Activated T-helper 17 cell treated with anti-CD3 and anti-CD28 coated beads, Interleukin-2, amount 50 U/mL, for 72 hours (primary cell): ENCODE results near the gene GRID1. TPM values are rescaled to one million over a fixed set of nuclear protein-coding genes. Genes with fewer than 3 reads are reported as not detected.
"Not testable (repeated sequence)": the region's sequence is repeated elsewhere in the genome, so short reads cannot be mapped to it uniquely, and the experiment has no call there.

ENCODE experiments used
- ATAC-seq: fragments of 150-1000 bp; cut with Tn5 transposase; replicated peaks from 2 replicates; pipeline ENCODE4 v1.10.0; 2021; ENCODE audit warnings: mild to moderate bottlenecking, moderate library complexity
- H3K27ac Mint-ChIP-seq: one replicate; pipeline ENCODE4 v1.8.0; 2022; ENCODE audit warnings: mixed read lengths
- H3K27me3 Mint-ChIP-seq: one replicate; pipeline ENCODE4 v1.8.0; 2022; ENCODE audit warnings: mixed read lengths
- H3K36me3 Mint-ChIP-seq: one replicate; pipeline ENCODE4 v1.8.0; 2022; ENCODE audit warnings: low read depth, mild to moderate bottlenecking, mixed read lengths
- H3K4me1 Mint-ChIP-seq: one replicate; pipeline ENCODE4 v1.8.0; 2022; ENCODE audit warnings: mixed read lengths
- H3K4me3 Mint-ChIP-seq: one replicate; pipeline ENCODE4 v1.8.0; 2022; ENCODE audit warnings: mild to moderate bottlenecking, mixed read lengths
- H3K9me3 Mint-ChIP-seq: one replicate; pipeline ENCODE4 v1.8.0; 2022; ENCODE audit warnings: mixed read lengths
- total RNA-seq, 2 donors: library from RNA; stranded (reverse); gene quantifications; one replicate each; pipeline ENCODE4 v1.2.3, GENCODE V29; 2022

Gene GRID1
- total RNA-seq, 2 donors from 2014 or later, result not detected

DNA sequence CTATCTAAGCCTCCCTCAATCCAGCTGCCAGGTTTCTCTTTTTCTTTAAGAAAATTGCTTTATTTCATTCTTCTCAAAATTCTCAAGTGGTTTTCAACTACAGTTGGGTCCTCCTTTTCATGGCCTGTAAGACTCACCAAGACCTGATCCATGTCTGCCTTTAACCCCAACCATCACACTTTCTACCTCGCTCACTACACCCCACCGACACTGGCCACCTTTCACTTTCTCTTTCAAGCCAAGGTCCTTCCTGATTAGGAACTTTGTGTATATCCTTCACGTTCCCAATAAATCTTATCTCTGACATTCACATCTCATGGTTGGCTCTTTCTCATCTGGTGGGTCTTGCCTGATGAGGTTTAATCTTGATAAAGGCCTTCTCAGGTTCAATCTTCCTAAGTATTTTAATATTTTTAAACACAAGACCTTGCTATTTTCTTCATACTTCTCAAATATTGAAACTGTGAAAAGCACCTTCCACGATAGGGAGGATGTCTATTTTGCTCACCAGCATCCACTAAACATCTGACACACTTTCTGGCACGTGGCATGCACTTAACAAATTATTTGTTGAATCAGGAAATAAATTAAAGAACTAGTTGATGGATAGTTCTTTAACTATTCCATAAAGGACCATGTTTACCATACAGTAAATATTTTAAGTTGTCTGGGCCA, 624.8 kb downstream of the GRID1 start:
- ATAC-seq, result no peak
- Mint-ChIP-seq H3K4me1 (peaks cover 8% of the 10 kb centered on the region), H3K4me3 (peak overlapping the region; percentile 71), H3K27me3 (no peaks in the 10 kb centered on the region), H3K27ac (peak overlapping the region; percentile 41), H3K9me3 (no peaks in the 10 kb centered on the region), H3K36me3 (no peaks in the 10 kb centered on the region)

DNA sequence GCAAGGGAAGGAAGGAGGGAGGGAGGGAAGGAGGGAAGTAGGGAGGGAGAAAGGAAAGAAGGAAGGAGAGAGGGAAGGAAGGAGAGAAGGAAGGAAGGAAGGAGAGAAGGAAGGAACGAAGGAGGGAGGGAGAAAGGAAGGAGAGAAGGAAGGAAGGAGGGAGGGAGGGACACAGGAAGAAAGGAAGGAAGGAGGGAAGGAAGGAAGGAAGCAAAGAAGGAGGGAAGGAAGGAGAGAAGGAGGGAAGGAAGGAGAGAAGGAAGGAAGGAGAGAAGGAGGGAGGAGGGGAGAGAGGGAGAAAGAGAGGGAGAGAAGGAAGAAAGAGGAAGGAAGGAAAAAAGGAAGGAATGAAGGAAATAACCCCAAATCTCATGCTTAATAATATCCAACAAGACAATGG, 630.6 kb downstream of the GRID1 start:
- H3K9me3 Mint-ChIP-seq, result peaks cover 4% of the 10 kb centered on the region
- H3K4me1 Mint-ChIP-seq, result no peaks in the 10 kb centered on the region
- no peak for ATAC-seq
- peaks cover 4% of the 10 kb centered on the region for H3K27me3 Mint-ChIP-seq
- no peaks in the 10 kb centered on the region for H3K36me3 Mint-ChIP-seq
- no peak overlapping the region for H3K4me3 Mint-ChIP-seq
- no peak overlapping the region for H3K27ac Mint-ChIP-seq

- no peaks in the 10 kb centered on the region for H3K4me1 Mint-ChIP-seq
- H3K27me3 Mint-ChIP-seq, result peaks cover 4% of the 10 kb centered on the region
- no peak overlapping the region for H3K27ac Mint-ChIP-seq
- H3K36me3 Mint-ChIP-seq, result no peaks in the 10 kb centered on the region
- H3K9me3 Mint-ChIP-seq, result peaks cover 4% of the 10 kb centered on the region
- no peak for ATAC-seq
- H3K4me3 Mint-ChIP-seq, result no peak overlapping the region
Measured at GRCh38 chr10:85734791-85735190, 631.8 kb downstream of the GRID1 start.

DNA sequence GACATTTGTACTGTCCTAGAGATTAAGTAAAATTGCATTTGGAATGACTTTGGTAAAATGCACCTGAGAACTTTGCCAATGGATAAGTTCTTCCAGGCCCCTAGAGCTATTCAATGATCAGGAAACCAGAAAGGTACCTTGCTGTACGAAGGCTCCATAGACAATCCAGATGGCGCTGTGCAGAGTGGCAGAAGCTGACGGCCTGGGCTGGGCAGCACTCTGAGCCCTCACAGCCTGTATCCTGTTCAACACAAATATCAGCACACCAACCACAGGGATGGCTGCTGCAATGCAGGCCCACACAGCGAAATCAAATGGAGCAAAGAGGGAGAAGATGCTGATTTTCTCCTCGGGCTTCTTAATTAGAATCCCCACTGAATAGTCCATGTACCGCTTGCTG, 642.4 kb downstream of the GRID1 start:
- Mint-ChIP-seq H3K27me3 (peaks cover 8% of the 10 kb centered on the region), H3K4me3 (no peak overlapping the region), H3K27ac (no peak overlapping the region), H3K4me1 (no peaks in the 10 kb centered on the region), H3K9me3 (no peaks in the 10 kb centered on the region), H3K36me3 (no peaks in the 10 kb centered on the region)
- no peak for ATAC-seq

GRCh38 chr10:85720931-85721590, 645.5 kb downstream of the GRID1 start:
- Mint-ChIP-seq H3K27me3 (peaks cover 8% of the 10 kb centered on the region), H3K27ac (no peak overlapping the region), H3K4me3 (no peak overlapping the region), H3K4me1 (no peaks in the 10 kb centered on the region), H3K9me3 (no peaks in the 10 kb centered on the region), H3K36me3 (no peaks in the 10 kb centered on the region)
- ATAC-seq, result no peak

DNA sequence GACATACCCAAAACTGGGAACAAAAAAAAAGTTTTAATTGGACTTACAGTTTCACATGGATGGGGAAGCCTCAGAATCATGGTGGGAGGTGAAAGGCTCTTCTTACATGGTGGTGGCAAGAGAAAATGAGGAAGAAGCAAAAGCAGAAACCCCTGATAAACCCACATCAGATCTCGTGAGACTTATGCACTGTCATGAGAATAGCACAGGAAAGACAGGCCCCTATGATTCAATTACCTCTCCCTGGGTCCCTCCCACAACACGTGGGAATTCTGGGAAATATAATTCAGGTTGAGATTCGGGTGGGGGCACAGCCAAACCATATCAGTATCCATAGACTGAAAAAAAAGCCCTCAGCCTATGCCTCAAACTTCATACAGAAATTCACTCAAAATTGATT, 647.2 kb downstream of the GRID1 start:
- H3K36me3 Mint-ChIP-seq, result no peaks in the 10 kb centered on the region
- H3K4me1 Mint-ChIP-seq, result no peaks in the 10 kb centered on the region
- no peak for ATAC-seq
- H3K27me3 Mint-ChIP-seq, result peaks cover 8% of the 10 kb centered on the region
- H3K4me3 Mint-ChIP-seq, result no peak overlapping the region
- H3K9me3 Mint-ChIP-seq, result no peaks in the 10 kb centered on the region
- H3K27ac Mint-ChIP-seq, result no peak overlapping the region

- H3K4me1 Mint-ChIP-seq, result no peaks in the 10 kb centered on the region
- peaks cover 3% of the 10 kb centered on the region for H3K27me3 Mint-ChIP-seq
- H3K27ac Mint-ChIP-seq, result no peak overlapping the region
- H3K4me3 Mint-ChIP-seq, result no peak overlapping the region
- H3K36me3 Mint-ChIP-seq, result no peaks in the 10 kb centered on the region
- no peak for ATAC-seq
- peaks cover 4% of the 10 kb centered on the region for H3K9me3 Mint-ChIP-seq
Measured at GRCh38 chr10:85713885-85714284, 652.7 kb downstream of the GRID1 start.

DNA sequence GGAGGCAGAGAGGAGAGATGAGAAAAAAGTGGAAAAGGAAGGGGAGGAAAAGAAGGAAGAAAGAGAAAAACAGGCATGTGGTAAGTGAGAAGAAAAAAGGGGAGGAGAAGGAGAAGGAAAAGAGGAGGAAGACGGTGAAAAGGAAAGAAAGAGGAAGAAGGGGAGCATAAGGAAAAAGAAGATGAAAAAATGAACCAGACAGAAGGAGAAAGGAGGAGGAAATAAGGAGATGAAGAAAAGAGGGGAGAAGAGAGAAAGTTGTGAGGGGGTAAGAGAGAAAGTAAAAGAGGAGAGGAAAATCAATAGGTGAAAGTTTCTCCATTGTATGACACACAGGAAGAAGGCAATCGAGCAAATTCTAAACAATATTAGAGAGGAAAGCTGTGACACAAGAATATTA, 663.8 kb downstream of the GRID1 start:
- Mint-ChIP-seq H3K36me3 (no peaks in the 10 kb centered on the region), H3K4me1 (no peaks in the 10 kb centered on the region), H3K9me3 (no peaks in the 10 kb centered on the region), H3K27me3 (peaks cover 24% of the 10 kb centered on the region), H3K4me3 (no peak overlapping the region), H3K27ac (no peak overlapping the region)
- no peak for ATAC-seq

- H3K27me3 Mint-ChIP-seq, result peaks cover 20% of the 10 kb centered on the region
- H3K4me3 Mint-ChIP-seq, ATAC-seq: not testable (repeated sequence)
Measured at GRCh38 chr10:85699066-85699465, 667.5 kb downstream of the GRID1 start.

GRCh38 chr10:85696893-85697292, 669.7 kb downstream of the GRID1 start:
- ATAC-seq, result no peak
- Mint-ChIP-seq H3K27me3 (peaks cover 13% of the 10 kb centered on the region), H3K27ac (no peak overlapping the region), H3K9me3 (no peaks in the 10 kb centered on the region), H3K4me3 (no peak overlapping the region), H3K4me1 (no peaks in the 10 kb centered on the region), H3K36me3 (no peaks in the 10 kb centered on the region)

More at GRCh38 chr10:85699066-85699465, 667.5 kb downstream of the GRID1 start:
- not testable (repeated sequence) for H3K4me1 Mint-ChIP-seq, H3K9me3 Mint-ChIP-seq, H3K36me3 Mint-ChIP-seq, H3K27ac Mint-ChIP-seq

DNA sequence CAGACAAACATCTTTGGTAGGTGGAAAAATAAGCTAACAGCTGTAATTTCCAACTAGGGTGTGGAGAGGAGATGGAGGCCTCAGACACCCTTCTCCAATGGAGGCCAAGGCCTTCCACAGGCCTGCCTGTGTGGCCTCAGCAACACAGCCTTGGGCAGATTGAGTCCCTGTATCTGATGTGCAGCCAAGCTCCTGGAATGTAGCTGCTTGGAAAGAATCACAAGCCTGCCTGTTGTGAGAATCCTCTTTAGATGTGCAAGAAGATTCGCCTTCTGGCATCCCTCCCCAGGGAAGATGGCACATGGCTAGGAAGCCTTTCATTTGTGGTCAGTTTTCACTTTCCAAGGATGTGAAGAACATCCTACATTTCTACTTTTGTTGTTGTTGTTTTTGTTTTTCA, 684.0 kb downstream of the GRID1 start:
- H3K36me3 Mint-ChIP-seq, result no peaks in the 10 kb centered on the region
- no peaks in the 10 kb centered on the region for H3K9me3 Mint-ChIP-seq
- ATAC-seq, result no peak

DNA sequence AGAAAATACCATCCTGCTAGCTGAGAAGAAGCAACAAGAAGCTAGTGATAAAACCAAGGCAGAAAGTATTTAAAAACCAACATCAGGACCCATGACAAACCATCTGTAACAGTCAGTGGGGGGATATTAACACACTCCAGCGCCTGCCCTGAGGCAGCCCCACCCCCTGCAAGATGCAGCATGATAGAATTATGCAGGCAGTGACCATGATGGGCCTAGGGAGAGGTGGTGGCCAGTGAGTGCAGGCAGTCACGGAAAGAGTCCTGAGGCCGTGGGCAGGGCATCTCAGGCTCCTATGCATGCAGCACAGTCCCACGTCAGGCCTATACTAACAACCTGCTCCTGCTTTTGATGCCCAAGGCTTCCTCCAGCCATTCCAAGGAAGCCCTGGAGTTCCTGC, 686.9 kb downstream of the GRID1 start:
- H3K27me3 Mint-ChIP-seq, result peaks cover 6% of the 10 kb centered on the region
- H3K4me3 Mint-ChIP-seq, result no peak overlapping the region
- ATAC-seq, result no peak
- no peak overlapping the region for H3K27ac Mint-ChIP-seq
- no peaks in the 10 kb centered on the region for H3K4me1 Mint-ChIP-seq
- H3K36me3 Mint-ChIP-seq, result no peaks in the 10 kb centered on the region
- H3K9me3 Mint-ChIP-seq, result no peaks in the 10 kb centered on the region

More for the DNA sequence above, 684.0 kb downstream of the GRID1 start:
- Mint-ChIP-seq H3K27ac (no peak overlapping the region), H3K27me3 (peaks cover 1% of the 10 kb centered on the region), H3K4me1 (no peaks in the 10 kb centered on the region), H3K4me3 (no peak overlapping the region)

DNA sequence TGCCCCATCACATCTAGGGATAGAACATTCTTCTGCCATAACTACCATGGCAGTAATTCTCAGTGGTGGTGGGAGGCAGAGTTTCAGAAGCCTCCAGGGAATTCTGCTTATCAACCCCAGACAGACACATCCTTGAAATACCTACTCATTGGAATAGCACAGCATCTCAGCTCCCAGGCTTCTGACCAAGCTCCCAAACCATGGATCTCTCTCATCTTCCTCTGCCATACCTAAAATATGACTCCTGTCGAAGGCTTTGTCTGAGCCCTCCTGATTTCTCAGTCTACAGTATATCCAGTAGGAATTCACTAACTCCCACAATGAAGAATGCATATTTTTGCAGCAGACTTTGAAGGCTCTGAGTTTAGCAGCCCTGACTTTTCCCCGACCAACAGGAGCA, 687.5 kb downstream of the GRID1 start:
- Mint-ChIP-seq H3K27ac (no peak overlapping the region), H3K36me3 (no peaks in the 10 kb centered on the region), H3K27me3 (peaks cover 6% of the 10 kb centered on the region), H3K9me3 (no peaks in the 10 kb centered on the region), H3K4me3 (no peak overlapping the region), H3K4me1 (no peaks in the 10 kb centered on the region)
- ATAC-seq, result no peak

DNA sequence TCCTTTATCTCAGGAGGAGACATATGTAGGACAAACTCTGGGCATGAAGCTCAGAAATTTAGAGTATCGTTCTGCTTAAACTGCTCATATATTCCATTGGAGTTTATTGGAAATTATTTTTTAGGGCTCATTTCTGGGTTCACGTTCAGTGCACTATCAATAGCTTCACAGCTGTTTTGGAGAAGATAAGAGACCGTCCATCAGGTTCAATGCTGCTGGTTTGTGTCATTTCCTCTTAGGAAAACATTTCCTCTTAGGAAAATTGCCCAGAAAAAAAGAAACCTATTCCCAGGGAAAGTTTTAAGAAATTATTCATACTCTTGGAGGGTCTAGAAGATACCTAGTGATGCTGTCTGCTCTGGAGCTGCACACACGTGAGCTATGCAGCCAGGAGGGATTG, 691.7 kb downstream of the GRID1 start:
- no peaks in the 10 kb centered on the region for H3K36me3 Mint-ChIP-seq

GRCh38 chr10:85673270-85673669, 693.3 kb downstream of the GRID1 start:
- no peak overlapping the region for H3K4me3 Mint-ChIP-seq
- peaks cover 9% of the 10 kb centered on the region for H3K27me3 Mint-ChIP-seq
- H3K27ac Mint-ChIP-seq, result no peak overlapping the region
- H3K9me3 Mint-ChIP-seq, result peaks cover 11% of the 10 kb centered on the region
- no peaks in the 10 kb centered on the region for H3K4me1 Mint-ChIP-seq
- no peaks in the 10 kb centered on the region for H3K36me3 Mint-ChIP-seq
- peak; percentile 59 for ATAC-seq

More for the DNA sequence above, 691.7 kb downstream of the GRID1 start:
- no peaks in the 10 kb centered on the region for H3K4me1 Mint-ChIP-seq
- H3K27ac Mint-ChIP-seq, result no peak overlapping the region
- H3K27me3 Mint-ChIP-seq, result peaks cover 6% of the 10 kb centered on the region
- no peak overlapping the region for H3K4me3 Mint-ChIP-seq
- ATAC-seq, result no peak
- peaks cover 11% of the 10 kb centered on the region for H3K9me3 Mint-ChIP-seq
